Endothelial cell of hepatic sinusoid (primary cell): ENCODE measurements around the gene DBX2.
"Not testable (repeated sequence)": the region's sequence is repeated elsewhere in the genome, so short reads cannot be mapped to it uniquely, and the experiment has no call there.

Experiments used
- in situ Hi-C: cut with HindIII; loops from 2 replicates; pipeline ENCODE4 v1.10.0; 2017; ENCODE audit warnings: low sequenced_read_pairs

Gene DBX2

DNA sequence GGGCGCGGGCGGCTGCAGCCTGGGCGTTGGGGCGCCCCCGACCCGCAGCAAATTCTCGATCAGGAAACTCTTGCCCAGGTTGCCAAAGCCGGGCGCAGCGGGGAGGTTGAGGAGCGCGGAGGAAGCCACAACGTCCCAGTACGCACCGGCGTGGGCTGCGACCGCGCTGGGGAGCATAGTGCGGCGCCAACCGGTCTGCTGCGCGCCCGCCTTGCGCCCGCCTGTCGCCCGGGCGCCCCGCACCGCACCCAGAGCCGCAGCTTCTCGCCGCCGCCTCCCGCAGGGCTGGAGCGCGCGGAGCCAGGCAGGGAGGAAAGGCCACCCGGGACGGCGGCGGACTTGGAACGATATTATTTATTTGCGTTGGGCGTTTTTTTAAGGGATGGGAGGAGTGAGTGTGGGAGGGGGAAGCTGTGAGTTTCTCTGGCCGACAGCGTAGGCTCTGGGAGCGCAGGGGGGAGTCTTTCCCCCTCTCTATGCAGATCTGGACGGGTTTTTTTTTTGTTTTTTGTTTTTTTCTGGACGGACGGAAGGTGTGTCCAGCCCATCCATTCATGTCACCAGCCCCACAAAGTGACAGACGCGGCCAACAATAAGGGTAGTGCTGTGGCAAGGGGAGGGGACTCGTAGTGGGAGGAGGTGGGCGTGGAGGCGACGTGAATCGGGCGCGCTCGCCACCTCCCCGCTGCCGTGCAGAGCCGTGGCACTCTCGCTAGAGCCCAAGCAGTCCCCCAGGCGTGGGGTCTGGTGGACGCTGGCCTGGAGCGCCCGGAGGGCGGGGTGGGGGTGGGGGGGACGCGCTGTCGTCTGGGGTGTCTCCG, at the start of gene DBX2:
TSS of gene DBX2 (minus strand) at position 349 of the 821 bp plus-strand sequence. CDS start at position 177, 172 bp downstream.
- in situ Hi-C loops: no loop called here

GRCh38 chr12:45098766-45099165, 47.9 kb upstream of the DBX2 start:
- in situ Hi-C loops: no loop called here

GRCh38 chr12:45095417-45095816, 44.5 kb upstream of the DBX2 start:
- in situ Hi-C loops: not testable (repeated sequence)

DNA sequence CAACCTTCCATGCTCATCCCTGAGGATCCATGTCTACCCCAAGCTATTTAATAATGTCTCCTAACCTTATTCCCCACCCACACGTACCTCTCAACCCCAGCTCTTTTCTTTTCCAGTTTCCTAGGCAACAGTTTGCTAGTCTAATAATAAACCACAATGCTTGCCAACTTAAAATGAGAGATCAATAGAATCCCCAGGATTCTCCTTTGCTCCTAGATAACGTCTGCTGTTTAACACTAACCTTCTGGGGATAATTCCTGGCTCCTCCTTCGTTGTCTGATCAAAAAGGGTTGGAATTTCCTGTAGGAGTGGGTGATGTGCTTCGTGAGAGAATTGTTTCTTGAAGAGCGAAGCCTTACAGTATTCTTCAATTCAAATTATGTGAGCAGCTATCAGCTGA, 42.2 kb upstream of the DBX2 start:
- in situ Hi-C loops: no loop called here

DNA sequence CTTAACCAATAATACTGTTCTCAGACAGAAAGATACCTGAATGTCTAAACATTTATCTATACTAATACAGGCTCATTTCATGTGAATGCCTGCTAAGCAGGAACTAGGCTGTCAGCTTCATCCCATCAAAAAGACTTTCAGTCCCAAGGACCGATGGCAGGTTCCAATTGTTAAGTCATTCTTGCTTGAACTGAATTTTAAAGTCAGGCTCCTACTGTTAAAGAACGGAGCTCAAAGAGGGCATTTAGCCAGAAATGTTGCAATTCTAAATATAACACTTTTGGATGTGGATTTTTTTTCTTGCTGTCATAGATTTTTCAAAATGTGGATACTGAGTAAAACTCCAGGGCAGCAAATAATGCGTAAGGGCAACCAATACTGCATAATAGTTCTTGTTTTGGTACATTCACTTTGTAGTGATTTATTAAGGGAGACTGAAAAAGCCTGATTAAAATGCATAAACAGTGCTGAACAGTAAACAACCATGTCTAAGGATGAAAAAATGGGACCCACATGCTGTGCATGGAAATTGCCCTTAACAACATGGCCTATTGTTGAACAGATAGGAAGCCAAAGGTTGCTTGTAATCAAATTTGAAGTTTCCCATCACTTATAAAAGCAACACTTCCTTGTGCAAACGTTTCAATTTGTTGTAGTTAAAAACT, 38.6 kb upstream of the DBX2 start:
- in situ Hi-C loops: no loop called here

- in situ Hi-C loops: no loop called here
These were observed 37.7 kb upstream of the DBX2 start for GRCh38 chr12:45088608-45089007.

DNA sequence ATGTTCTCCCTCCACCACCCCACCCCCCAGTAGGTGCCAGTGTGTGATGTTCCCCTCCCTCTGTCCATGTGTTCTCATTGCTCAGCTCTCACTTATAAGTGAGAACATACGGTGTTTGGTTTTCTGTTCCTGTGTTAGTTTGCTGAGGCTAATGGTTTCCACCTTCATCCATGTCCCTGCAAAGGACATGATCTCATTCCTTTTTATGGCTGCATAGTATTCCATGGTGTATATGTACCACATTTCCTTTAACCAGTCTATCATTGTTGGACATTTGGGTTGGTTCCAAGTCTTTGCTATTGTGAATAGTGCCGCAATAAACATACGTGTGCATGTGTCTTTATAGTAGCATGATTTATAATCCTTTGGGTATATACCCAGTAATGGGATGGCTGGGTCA, 33.3 kb upstream of the DBX2 start:
- in situ Hi-C loops: not testable (repeated sequence)

DNA sequence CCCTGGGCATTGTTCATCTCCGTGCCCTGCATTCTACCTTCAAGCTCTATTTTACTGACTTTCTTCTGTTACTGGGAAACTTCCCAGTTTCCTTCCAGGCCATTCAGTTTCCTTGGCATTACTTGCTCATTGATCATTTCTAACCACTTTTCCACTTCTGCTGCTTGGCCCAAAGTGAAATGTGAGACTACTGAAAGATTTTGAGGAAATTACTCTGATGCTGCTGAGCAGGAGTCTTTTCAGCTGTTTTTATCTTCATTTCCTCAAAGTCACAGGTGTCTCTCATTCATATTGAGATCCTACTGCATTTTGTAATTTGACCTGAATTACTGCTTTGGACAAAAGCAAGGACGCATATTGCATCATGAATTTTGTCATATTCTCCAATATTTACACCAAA, 26.4 kb upstream of the DBX2 start:
- in situ Hi-C loops: no loop called here

GRCh38 chr12:45076417-45077026, 25.6 kb upstream of the DBX2 start:
- in situ Hi-C loops: no loop called here

- in situ Hi-C loops: no loop called here
These were observed 24.8 kb upstream of the DBX2 start for GRCh38 chr12:45075587-45076282.

DNA sequence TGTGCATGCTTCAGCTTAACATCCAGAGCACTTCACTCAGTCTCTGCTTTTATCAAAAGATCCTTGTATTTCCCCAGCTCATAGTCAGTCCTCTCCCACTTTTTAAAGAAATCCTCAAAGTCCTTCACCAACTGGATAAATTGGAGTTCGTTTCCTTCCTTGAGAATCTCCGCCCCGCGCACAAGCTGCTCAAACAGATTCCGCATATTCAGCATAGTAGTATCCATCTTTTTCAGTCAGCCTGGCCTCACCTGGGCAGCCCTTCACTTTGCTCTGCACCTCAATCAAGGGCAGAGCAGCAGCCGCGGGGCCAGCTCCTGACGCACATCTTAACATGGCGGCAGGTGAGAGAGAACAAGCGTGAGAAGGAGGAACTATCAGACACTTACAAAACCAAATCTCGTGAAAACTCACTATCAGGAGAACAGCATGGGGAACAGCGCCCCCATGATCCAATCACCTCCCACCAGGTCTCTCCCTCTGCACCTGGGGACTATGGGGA, 14.3 kb upstream of the DBX2 start:
- in situ Hi-C loops: no loop called here

DNA sequence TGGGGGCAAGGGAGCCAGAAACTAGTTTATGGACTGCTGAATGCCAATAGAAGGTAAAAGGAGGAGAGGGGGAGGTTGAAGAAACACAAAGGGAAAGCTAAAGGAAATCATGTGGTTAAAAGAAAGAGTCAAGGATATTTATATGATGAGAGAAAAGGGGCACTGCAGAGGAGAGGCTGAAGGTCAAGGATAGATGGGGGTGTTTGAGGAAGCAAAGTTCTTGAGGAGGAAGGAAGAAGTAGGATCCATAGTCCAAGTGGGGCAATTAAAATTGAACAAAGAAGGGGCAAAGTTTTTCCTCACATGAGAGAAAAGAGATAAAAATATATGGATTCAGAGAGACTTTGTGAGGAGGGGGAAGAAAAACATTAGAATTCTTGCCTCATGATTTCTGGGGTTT, 10.1 kb upstream of the DBX2 start:
- in situ Hi-C loops: no loop called here

GRCh38 chr12:45051572-45052125, 750 bp upstream of the DBX2 start:
- in situ Hi-C loops: no loop called here

- in situ Hi-C loops: no loop called here
These were observed 768 bp downstream of the DBX2 start for GRCh38 chr12:45049912-45050750.

DNA sequence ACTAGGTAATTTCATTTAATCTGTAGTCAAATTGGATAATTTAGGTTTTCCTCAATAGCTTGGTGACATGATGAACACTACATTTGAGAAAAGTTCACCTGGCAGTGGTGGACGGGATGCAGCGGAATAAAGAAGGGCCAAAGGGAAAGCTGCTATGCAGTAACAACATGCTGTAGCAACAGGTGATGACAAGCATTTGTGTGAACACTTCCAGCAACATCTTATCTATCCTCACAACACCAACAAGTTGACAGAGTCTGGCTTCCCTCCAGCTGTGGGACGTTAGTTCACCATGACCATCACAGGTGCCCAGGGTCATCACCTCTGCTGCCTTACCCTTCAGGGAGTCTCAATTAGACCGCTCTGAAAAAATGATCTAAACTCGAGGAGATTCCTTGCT, 8.3 kb downstream of the DBX2 start:
- in situ Hi-C loops: no loop called here

DNA sequence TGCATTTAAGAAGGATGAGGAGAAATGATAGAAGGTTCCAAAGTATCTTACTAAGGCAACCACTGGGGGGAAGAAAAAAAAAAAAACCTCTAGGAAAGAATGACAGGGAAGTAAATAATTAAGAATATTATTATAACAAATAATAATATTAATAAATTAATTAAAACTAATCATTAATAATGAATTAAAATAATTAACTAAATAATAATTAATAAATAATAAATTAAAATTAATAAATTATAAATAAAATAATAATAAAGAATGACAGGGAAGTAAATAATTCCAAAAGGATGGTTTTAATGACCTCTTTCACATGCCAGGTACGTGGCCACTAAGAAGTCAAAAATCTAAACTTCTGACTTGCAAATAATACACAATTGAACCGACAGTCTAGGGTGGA, 9.9 kb downstream of the DBX2 start:
- in situ Hi-C loops: no loop called here

DNA sequence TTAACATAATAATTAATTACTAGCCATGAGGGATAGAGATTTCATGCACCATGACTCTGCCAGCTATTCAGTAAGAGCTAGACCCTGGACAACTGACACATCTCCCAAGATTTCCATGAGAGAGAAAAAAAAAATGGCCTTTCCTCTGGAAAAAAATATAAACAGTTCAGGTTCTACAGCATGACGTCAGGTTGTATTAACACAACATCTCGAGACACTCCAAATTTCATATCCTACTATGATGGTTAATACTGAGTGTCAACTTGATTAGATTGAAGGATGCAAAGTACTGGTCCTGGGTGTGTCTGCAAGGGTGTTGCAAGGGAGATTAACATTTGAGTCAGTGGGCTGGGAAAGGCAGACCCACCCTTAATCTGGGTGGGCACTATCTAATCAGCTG, 11.1 kb downstream of the DBX2 start:
- in situ Hi-C loops: no loop called here

- in situ Hi-C loops: no loop called here
These were observed 16.0 kb downstream of the DBX2 start for GRCh38 chr12:45034861-45035265.

- in situ Hi-C loops: no loop called here
These were observed 33.0 kb downstream of the DBX2 start for GRCh38 chr12:45017916-45018315.

GRCh38 chr12:45014396-45014795, 36.5 kb downstream of the DBX2 start:
- in situ Hi-C loops: no loop called here
